Activated B cell treated with CpG ODN at 0.5 μM for 24 hours (primary cell): Measurements from ENCODE around the gene RPS19. TPM values are rescaled to one million over a fixed set of nuclear protein-coding genes. Genes with fewer than 3 reads are reported as not detected.

ENCODE experiments used
- ATAC-seq: fragments of 200-7000 bp; cut with Tn5 transposase; one replicate; pipeline ENCODE4 v1.10.0; 2021; ENCODE audit warnings: low read depth, mild to moderate bottlenecking, moderate library complexity
- CTCF ChIA-PET: fragments of 350-600 bp; sonication (Branson Sonifier 250); formaldehyde crosslinking; loops from one replicate; lab custom pipeline; 2021; ENCODE audit warnings: antibody characterized with exemption; lab: Charles Lee
- POLR2A ChIA-PET: fragments of 350-600 bp; sonication (Branson Sonifier 250); formaldehyde crosslinking; loops from one replicate; lab custom pipeline; 2021; ENCODE audit warnings: antibody characterized with exemption; lab: Charles Lee
- DNase-seq: peaks from one replicate; pipeline ENCODE4 v3.0.0; 2022
- H3K27ac Mint-ChIP-seq: one replicate; pipeline ENCODE4 v1.8.0; 2020; ENCODE audit warnings: mixed read lengths
- H3K27me3 Mint-ChIP-seq: one replicate; pipeline ENCODE4 v1.8.0; 2021; ENCODE audit warnings: mixed read lengths
- H3K36me3 Mint-ChIP-seq: one replicate; pipeline ENCODE4 v1.8.0; 2021; ENCODE audit warnings: low read depth, mixed read lengths
- H3K4me1 Mint-ChIP-seq: one replicate; pipeline ENCODE4 v1.8.0; 2021; ENCODE audit warnings: mixed read lengths
- H3K4me3 Mint-ChIP-seq: one replicate; pipeline ENCODE4 v1.8.0; 2020; ENCODE audit warnings: mild to moderate bottlenecking, mixed read lengths
- H3K9me3 Mint-ChIP-seq: one replicate; pipeline ENCODE4 v1.8.0; 2020; ENCODE audit warnings: mixed read lengths
- CTCF ChIP-seq: fragments of 200-600 bp; IDR thresholded peaks from one replicate; pipeline ENCODE4 v1.8.0; 2022; ENCODE audit warnings: antibody characterized with exemption, mild to moderate bottlenecking
- intact Hi-C: fragments of 100-400 bp; cut with micrococcal nuclease; formaldehyde crosslinking; loops from one replicate; pipeline ENCODE4 v1.15.1; 2024
- total RNA-seq: library from RNA; stranded (reverse); gene quantifications from 2 replicates; pipeline ENCODE4 v1.2.3, GENCODE V29; 2022

The RPS19 gene
- total RNA-seq, 1 donor from 2014 or later: 4,196 TPM

- Mint-ChIP-seq H3K27me3 (no peaks in the 10 kb centered on the region), H3K9me3 (no peaks in the 10 kb centered on the region), H3K36me3 (peaks cover 80% of the 10 kb centered on the region), H3K27ac (peak overlapping the region; percentile 56), H3K4me1 (peaks cover 74% of the 10 kb centered on the region), H3K4me3 (no peak overlapping the region)
- CTCF ChIA-PET: interaction anchor here (1.0 to 1.2 kb wide), 2 partner anchors 72 to 88 kb away, joined by 3 to 4 read pairs; no protein-coding TSS in a partner anchor
- DNase-seq (no peak), ATAC-seq (no peak)
- POLR2A ChIA-PET: interaction anchor here (1.0 to 3.3 kb wide), 4 partner anchors 8 to 46 kb away, joined by 3 to 15 read pairs (median 7); partner anchors contain the start of gene CD79A
- intact Hi-C loops: no loop called here
- no peak for TF ChIP-seq CTCF
These were observed 4.3 kb downstream of the RPS19 start for GRCh38 chr19:41864374-41864773.

GRCh38 chr19:41866284-41866683 lies 6.2 kb downstream of the RPS19 start:
- intact Hi-C loops: no loop called here
- no peaks in the 10 kb centered on the region for H3K9me3 Mint-ChIP-seq
- H3K27me3 Mint-ChIP-seq: no peaks in the 10 kb centered on the region
- no peak for TF ChIP-seq CTCF
- POLR2A ChIA-PET: interaction anchor here (0.7 to 2.0 kb wide), 6 partner anchors 9 to 568 kb away, joined by 3 to 10 read pairs (median 6); no protein-coding TSS in a partner anchor
- CTCF ChIA-PET: no interaction called here
- peaks cover 85% of the 10 kb centered on the region for H3K36me3 Mint-ChIP-seq
- H3K4me3 Mint-ChIP-seq: no peak overlapping the region
- H3K27ac Mint-ChIP-seq: peak overlapping the region; percentile 59
- H3K4me1 Mint-ChIP-seq: peaks cover 83% of the 10 kb centered on the region
- ATAC-seq: no peak
- no peak for DNase-seq

GRCh38 chr19:41868120-41868988 lies 8.3 kb downstream of the RPS19 start:
- ATAC-seq: no peak
- no peaks in the 10 kb centered on the region for H3K9me3 Mint-ChIP-seq

GRCh38 chr19:41868989-41869300 lies 8.9 kb downstream of the RPS19 start:
- peaks cover 86% of the 10 kb centered on the region for H3K4me1 Mint-ChIP-seq
- CTCF ChIA-PET: interaction anchor here (1.0 to 1.7 kb wide), 3 partner anchors 9 to 22 kb away, joined by 3 to 8 read pairs (median 6); partner anchors contain the start of gene RPS19
- no peak for DNase-seq
- TF ChIP-seq CTCF: no peak
- no peak overlapping the region for H3K4me3 Mint-ChIP-seq
- ATAC-seq: no peak
- no peaks in the 10 kb centered on the region for H3K9me3 Mint-ChIP-seq
- intact Hi-C loops: no loop called here
- H3K27ac Mint-ChIP-seq: peak overlapping the region; percentile 41
- H3K36me3 Mint-ChIP-seq: peaks cover 70% of the 10 kb centered on the region
- POLR2A ChIA-PET: interaction anchor here (0.6 to 11.4 kb wide), 3 partner anchors 9 to 264 kb away, joined by 3 to 258 read pairs (median 6); partner anchors contain the start of gene RPS19
- H3K27me3 Mint-ChIP-seq: no peaks in the 10 kb centered on the region

More at GRCh38 chr19:41868120-41868988, 8.3 kb downstream of the RPS19 start:
- intact Hi-C loops: no loop called here
- Mint-ChIP-seq H3K4me3 (no peak overlapping the region), H3K36me3 (peaks cover 74% of the 10 kb centered on the region), H3K27me3 (no peaks in the 10 kb centered on the region), H3K27ac (peak overlapping the region; percentile 63), H3K4me1 (peaks cover 83% of the 10 kb centered on the region)
- CTCF ChIA-PET: interaction anchor here (1.0 to 1.7 kb wide), 3 partner anchors 9 to 23 kb away, joined by 3 to 8 read pairs (median 6); partner anchors contain the start of gene RPS19
- DNase-seq: no peak
- POLR2A ChIA-PET: interaction anchor here (0.6 to 11.4 kb wide), 4 partner anchors 8 to 77 kb away, joined by 3 to 258 read pairs (median 5); partner anchors contain the start of gene RPS19
- TF ChIP-seq CTCF: no peak
